OCI-LY1 (cell line): ENCODE data around the gene MFSD11.

Source experiments
- EZH2 ChIP-seq: fragments of 200-600 bp; sonication (generic), shearing (Covaris generic); IDR thresholded peaks from 2 replicates; pipeline ENCODE4 v1.8.0; 2017; ENCODE audit warnings: borderline replicate concordance, mixed run types, mild to moderate bottlenecking, antibody characterized with exemption, low read length, moderate library complexity, mixed read lengths
- TF ChIP-seq, protein P1 (sequence below): fragments of 200-600 bp; sonication (generic), shearing (Covaris generic); IDR thresholded peaks from 2 replicates; pipeline ENCODE4 v1.5.1; 2017; ENCODE audit warnings: mild to moderate bottlenecking, antibody characterized with exemption, low read length, moderate library complexity, mixed read lengths

DNA sequence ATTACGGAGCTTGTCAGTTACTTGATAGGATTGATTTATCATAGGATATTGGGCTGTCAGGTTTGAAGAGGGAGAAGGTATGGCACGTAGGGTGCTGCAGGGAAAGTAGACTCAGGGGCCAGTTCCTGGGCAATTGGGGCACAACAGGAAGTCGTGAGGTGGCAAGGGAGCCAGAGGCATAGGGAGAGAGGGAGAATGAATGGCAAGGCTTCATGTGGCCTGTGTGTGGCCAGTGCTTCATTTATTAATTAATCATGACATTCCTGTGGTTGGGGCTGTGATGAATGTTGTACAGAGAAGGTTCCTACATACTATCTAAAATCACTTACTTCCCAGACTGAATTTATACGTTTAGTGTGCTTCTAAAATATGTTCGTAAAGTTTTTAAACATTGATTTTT lies 19.3 kb downstream of the MFSD11 start:
- TF ChIP-seq, protein P1, sequence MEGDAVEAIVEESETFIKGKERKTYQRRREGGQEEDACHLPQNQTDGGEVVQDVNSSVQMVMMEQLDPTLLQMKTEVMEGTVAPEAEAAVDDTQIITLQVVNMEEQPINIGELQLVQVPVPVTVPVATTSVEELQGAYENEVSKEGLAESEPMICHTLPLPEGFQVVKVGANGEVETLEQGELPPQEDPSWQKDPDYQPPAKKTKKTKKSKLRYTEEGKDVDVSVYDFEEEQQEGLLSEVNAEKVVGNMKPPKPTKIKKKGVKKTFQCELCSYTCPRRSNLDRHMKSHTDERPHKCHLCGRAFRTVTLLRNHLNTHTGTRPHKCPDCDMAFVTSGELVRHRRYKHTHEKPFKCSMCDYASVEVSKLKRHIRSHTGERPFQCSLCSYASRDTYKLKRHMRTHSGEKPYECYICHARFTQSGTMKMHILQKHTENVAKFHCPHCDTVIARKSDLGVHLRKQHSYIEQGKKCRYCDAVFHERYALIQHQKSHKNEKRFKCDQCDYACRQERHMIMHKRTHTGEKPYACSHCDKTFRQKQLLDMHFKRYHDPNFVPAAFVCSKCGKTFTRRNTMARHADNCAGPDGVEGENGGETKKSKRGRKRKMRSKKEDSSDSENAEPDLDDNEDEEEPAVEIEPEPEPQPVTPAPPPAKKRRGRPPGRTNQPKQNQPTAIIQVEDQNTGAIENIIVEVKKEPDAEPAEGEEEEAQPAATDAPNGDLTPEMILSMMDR: no peak
- no peak for TF ChIP-seq EZH2
